ENCODE results near the gene RAB2B.

GRCh38 chr14:21455912-21456667, 20.7 kb downstream of the RAB2B start, which contains the start of gene CHD8:
- peak; percentile 20 to 64 (median 56) for TF ChIP-seq CTCF (IDR thresholded peaks at IDR 0.05)
- TF ChIP-seq POLR2A (IDR thresholded peaks at IDR 0.05) = peak; percentile 67 to 93
